ENCODE measurements around the gene REXO1.
"Not testable (repeated sequence)": the region's sequence is repeated elsewhere in the genome, so short reads cannot be mapped to it uniquely, and the experiment has no call there.

Gene REXO1

GRCh38 chr19:1805401-1806183 lies 42.7 kb downstream of the REXO1 start:
- no peak overlapping the region for H3K27ac ChIP-seq
- DNase-seq (ENCODE audit: low read depth, low spot score) = no peak

DNA sequence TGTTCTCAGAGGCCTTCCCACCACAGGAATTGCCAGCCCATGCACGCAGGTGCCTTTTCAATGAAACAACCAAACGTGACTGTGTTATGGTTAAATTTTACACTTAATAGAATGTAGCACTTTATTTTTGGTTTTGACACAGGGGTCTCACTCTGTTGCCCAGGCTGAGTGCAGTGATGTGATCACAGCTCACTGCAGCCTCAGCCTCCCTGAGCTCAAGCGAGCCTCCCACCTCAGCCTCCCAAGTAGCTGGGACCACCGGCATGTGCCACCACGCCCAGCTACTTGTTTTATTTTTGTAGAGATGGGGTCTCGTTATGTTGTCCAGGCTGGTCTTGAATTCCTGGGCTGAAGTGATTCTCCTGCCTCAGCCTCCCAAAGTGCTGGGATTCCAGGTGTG lies 43.4 kb downstream of the REXO1 start:
- no peak for DNase-seq (ENCODE audit: low read depth, low spot score)
- no peak overlapping the region for H3K27ac ChIP-seq

GRCh38 chr19:1799695-1800342 lies 48.5 kb downstream of the REXO1 start:
- no peak for DNase-seq (ENCODE audit: low read depth, low spot score)
- H3K27ac ChIP-seq = no peak overlapping the region

DNA sequence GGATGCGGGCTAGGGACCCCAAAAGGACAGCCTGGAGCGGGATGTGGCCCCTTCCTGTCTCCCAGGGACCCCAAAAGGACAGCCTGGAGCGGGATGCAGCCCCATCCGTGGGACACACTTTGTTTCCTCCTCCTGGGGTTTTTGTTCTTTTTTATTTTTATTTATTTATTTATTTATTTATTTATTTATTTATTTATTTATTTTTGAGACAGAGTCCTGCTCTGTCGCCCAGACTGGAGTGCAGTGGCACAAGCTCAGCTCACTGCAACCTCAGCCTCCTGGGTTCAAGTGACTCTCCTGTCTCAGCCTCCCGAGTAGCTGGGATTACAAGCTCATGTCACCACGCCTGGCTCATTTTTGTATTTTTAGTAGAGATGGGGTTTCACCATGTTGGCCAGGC lies 51.0 kb downstream of the REXO1 start:
- DNase-seq (ENCODE audit: low read depth, low spot score); H3K27ac ChIP-seq: not testable (repeated sequence)

- no peak for DNase-seq (ENCODE audit: low read depth, low spot score)
- H3K27ac ChIP-seq = no peak overlapping the region
Measured at GRCh38 chr19:1796395-1797142, 51.7 kb downstream of the REXO1 start.

- DNase-seq (ENCODE audit: low read depth, low spot score) = no peak
- H3K27ac ChIP-seq = no peak overlapping the region
Measured at GRCh38 chr19:1794424-1795172, 53.7 kb downstream of the REXO1 start.

DNA sequence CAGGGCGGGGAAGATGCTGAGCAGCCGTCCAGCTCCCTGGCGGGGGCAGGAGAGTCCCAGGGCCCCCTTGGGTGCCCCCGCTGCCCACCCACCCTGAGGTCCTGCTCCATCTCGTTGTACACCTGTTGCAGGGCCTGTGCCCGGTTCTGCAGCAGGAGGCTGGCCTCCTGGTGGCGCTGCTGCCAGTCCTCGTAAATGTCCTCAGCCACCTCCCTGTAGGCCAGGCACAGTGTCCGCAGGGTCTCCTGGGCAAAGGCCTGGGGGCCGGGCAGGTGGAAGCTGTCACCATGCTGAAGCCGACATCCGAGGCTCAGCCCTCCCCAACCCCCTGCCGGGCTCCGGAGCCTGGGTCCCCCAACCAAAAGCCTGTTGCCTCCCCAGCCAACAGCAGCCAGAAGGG lies 56.4 kb downstream of the REXO1 start:
- no peak for DNase-seq (ENCODE audit: low read depth, low spot score)
- no peak overlapping the region for H3K27ac ChIP-seq

DNA sequence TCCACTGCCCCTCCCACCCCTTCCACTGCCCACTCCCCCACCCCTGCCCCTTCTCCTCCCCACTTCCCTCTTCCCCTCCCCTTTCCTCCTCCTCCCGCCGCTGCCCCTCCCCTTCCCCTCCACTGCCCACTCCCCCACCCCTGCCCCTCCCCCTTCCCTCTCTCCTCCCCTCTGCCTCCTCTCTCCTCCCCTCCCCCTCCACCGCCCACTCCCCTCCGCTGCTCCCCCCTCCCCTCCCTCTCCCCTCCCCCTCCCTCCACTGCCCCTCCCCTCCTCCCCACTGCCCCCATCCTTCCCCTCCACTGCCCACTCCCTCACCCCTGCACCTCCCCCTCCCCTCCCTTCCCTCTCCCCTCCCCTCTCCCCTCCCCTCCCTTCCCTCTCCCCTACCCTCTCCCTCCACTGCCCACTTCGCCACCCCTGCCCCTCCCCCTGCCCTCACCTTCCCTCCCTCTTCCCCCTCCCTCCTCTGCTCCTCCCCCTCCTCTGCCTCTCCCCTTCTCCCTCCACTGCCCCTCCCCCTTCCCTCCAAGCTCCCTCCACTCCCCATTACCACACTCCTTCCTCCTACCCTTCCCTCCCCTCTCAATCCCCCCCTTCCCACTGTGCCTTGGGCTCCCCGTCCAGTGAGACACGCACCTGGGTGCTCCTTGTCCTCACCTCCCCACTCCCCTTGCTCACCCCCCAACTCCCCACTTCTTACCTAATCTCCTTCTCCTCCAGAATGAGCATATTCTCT lies 58.1 kb downstream of the REXO1 start:
- DNase-seq (ENCODE audit: low read depth, low spot score) = no peak
- no peak overlapping the region for H3K27ac ChIP-seq

- no peak overlapping the region for H3K27ac ChIP-seq
- no peak for DNase-seq (ENCODE audit: low read depth, low spot score)
Measured at GRCh38 chr19:1789261-1790041, 58.8 kb downstream of the REXO1 start.

GRCh38 chr19:1787116-1787515 lies 61.2 kb downstream of the REXO1 start:
- H3K27ac ChIP-seq = no peak overlapping the region
- DNase-seq (ENCODE audit: low read depth, low spot score) = no peak

DNA sequence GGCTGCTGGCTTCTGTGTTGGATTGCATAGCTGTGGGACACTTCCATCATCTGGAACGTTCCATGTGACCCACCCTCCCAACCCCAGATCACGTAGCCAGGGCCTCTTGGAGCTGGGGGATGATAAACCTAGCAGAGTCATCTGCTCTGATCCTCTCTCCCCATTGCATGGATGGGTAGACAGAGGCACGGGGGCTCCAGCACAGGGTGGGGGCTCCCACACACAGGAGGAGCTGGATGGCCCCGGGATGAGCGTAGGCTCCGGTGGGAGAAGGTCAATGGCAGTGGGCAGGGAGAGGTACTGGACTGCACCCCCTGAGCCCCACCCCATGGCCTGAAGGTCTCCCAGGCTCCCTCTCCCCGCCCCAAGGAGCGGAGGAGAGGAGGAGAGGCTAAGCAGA lies 61.6 kb downstream of the REXO1 start:
- no peak overlapping the region for H3K27ac ChIP-seq
- no peak for DNase-seq (ENCODE audit: low read depth, low spot score)

DNA sequence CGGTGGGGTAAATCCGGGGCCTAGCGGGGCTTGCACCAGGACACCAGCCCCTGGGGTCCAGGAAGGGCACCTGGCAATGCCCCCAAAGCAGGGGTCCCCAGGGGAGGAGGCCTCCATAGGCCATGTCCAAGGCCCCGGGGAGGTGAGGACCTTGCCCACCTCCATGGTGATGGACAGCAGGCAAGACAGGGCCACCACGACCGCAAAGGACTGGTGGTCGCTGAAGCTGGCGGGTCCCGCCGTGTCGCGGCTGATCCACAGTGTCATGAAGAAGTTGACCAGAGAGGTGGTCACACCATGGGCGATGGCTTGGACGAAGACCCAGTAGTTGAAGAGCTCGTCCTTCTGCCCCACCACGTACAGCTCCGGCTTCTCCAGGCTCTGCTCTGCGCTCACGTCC lies 63.0 kb downstream of the REXO1 start:
- no peak for DNase-seq (ENCODE audit: low read depth, low spot score)
- no peak overlapping the region for H3K27ac ChIP-seq

DNA sequence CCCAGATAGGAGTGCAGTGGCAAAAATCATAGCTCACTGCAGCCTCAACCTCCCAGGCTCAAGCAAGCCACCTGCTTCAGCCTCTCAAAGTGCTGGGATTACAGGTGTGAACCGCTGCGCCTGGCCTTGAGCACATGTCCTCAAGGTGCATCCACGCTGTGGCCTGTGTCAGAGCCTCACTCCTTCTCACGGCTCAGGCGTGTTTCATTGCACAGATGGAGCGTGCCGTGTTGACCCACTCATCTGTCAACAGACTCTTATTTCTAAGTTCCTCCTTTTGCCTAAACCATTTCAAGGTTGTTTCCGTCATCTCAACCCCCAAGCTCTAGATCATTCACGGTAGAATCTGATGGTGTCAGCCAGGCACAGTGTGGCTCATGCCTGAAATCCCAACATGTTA lies 64.4 kb downstream of the REXO1 start:
- DNase-seq (ENCODE audit: low read depth, low spot score) = no peak
- no peak overlapping the region for H3K27ac ChIP-seq

- no peak for DNase-seq (ENCODE audit: low read depth, low spot score)
Measured at GRCh38 chr19:1783354-1783753, 64.9 kb downstream of the REXO1 start.

GRCh38 chr19:1782521-1782920 lies 65.8 kb downstream of the REXO1 start:
- no peak overlapping the region for H3K27ac ChIP-seq
- no peak for DNase-seq (ENCODE audit: low read depth, low spot score)

More at GRCh38 chr19:1783354-1783753, 64.9 kb downstream of the REXO1 start:
- H3K27ac ChIP-seq = no peak overlapping the region

- DNase-seq (ENCODE audit: low read depth, low spot score) = no peak
Measured at GRCh38 chr19:1780272-1780958, 67.9 kb downstream of the REXO1 start.

DNA sequence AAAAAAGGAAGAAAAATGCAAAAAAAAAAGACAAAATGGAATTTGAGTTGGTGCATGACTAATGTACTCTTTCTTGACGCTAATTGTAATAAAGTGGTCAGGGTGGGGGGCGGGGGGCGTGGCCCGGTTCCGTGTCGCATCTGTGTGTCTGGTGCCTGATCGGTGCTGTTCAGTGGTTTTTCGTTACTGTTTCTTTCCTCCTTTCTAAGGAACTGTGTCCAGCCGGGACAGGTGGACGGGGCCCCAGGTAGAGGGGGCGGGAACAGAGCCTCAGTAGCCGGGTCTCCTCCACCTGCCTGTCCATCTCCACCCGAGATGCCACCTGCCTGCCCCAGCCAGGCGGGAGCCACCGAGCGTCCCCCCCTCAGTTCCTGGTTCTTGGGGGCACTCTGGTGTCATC lies 68.7 kb downstream of the REXO1 start:
- no peak overlapping the region for H3K27ac ChIP-seq

More at GRCh38 chr19:1780272-1780958, 67.9 kb downstream of the REXO1 start:
- no peak overlapping the region for H3K27ac ChIP-seq

GRCh38 chr19:1777149-1777548 lies 71.1 kb downstream of the REXO1 start:
- no peak overlapping the region for H3K27ac ChIP-seq

More for the DNA sequence above, 68.7 kb downstream of the REXO1 start:
- no peak for DNase-seq (ENCODE audit: low read depth, low spot score)

More at GRCh38 chr19:1777149-1777548, 71.1 kb downstream of the REXO1 start:
- DNase-seq (ENCODE audit: low read depth, low spot score) = no peak
